K562 (cell line): ENCODE measurements around the gene PRR7.

Experiments used
- ETV5 ChIP-seq: sonication (generic); formaldehyde crosslinking; IDR thresholded peaks from 2 replicates; pipeline ENCODE4 v1.4.0; 2020; ENCODE audit warnings: low read depth, mild to moderate bottlenecking, missing genetic modification reagents
- KDM1A ChIP-seq, 2 experiments: fragments of 450-650 bp; IDR thresholded peaks; 2 replicates each; pipeline ENCODE4 v1.6.1; 2016; ENCODE audit warnings: mild to moderate bottlenecking in 2 of 2
- POLR2B ChIP-seq: fragments of 450-650 bp; IDR thresholded peaks from 2 replicates; pipeline ENCODE4 v1.6.1; 2018; ENCODE audit warnings: low read depth; ENCODE audit not compliant: partially characterized antibody
- ZNF583 ChIP-seq: fragments of 250-450 bp; sonication (Bioruptor Pico); IDR thresholded peaks from 2 replicates; pipeline ENCODE4 v1.4.0; 2020
- TF ChIP-seq, protein P1 (sequence below), 2 experiments: fragments of 450-650 bp in 1 of 2; IDR thresholded peaks; 2 replicates each; pipeline ENCODE4 v1.6.1; 2011 to 2017; ENCODE audit warnings: low read depth in 2 of 2, antibody characterized with exemption in 1 of 2, borderline replicate concordance in 1 of 2, low read length in 1 of 2, mild to moderate bottlenecking in 1 of 2, mixed read lengths in 1 of 2; ENCODE audit not compliant: control insufficient read depth in 1 of 2

GRCh38 chr5:177491983-177492746, 45.6 kb downstream of the PRR7 start:
- no peak for TF ChIP-seq ZNF583
- TF ChIP-seq POLR2B: no peak
- TF ChIP-seq, protein P1, sequence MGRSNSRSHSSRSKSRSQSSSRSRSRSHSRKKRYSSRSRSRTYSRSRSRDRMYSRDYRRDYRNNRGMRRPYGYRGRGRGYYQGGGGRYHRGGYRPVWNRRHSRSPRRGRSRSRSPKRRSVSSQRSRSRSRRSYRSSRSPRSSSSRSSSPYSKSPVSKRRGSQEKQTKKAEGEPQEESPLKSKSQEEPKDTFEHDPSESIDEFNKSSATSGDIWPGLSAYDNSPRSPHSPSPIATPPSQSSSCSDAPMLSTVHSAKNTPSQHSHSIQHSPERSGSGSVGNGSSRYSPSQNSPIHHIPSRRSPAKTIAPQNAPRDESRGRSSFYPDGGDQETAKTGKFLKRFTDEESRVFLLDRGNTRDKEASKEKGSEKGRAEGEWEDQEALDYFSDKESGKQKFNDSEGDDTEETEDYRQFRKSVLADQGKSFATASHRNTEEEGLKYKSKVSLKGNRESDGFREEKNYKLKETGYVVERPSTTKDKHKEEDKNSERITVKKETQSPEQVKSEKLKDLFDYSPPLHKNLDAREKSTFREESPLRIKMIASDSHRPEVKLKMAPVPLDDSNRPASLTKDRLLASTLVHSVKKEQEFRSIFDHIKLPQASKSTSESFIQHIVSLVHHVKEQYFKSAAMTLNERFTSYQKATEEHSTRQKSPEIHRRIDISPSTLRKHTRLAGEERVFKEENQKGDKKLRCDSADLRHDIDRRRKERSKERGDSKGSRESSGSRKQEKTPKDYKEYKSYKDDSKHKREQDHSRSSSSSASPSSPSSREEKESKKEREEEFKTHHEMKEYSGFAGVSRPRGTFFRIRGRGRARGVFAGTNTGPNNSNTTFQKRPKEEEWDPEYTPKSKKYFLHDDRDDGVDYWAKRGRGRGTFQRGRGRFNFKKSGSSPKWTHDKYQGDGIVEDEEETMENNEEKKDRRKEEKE (IDR thresholded peaks at IDR 0.05; ENCODE audit: borderline replicate concordance in 1 of 2, control insufficient read depth in 1 of 2, low read depth in 2 of 2, low read length in 1 of 2): no peak
- TF ChIP-seq ETV5: no peak
- TF ChIP-seq KDM1A (IDR thresholded peaks at IDR 0.05): no peak
